Fibroblast of lung (primary cell): ENCODE data around the gene CUBN. TPM values are rescaled to one million over a fixed set of nuclear protein-coding genes. Genes with fewer than 3 reads are reported as not detected.
A peak's percentile ranks its signal among the peaks of the same experiment; 100 is the strongest.

Experiments used
- DNase-seq, 2 donors: peaks; one replicate each; pipeline versions ENCODE4 v3.0.0 to v3.0.0-alpha.2; 2010; ENCODE audit warnings: low read depth in 2 of 2
- H2AFZ ChIP-seq: 2 replicates; pipeline ENCODE4 v1.5.1; 2012; ENCODE audit warnings: low read length, control low read depth, inconsistent platforms
- H3K27ac ChIP-seq: 2 replicates; pipeline ENCODE4 v1.5.1; 2011; ENCODE audit warnings: low read length, control low read depth; ENCODE audit not compliant: insufficient read depth
- H3K27me3 ChIP-seq: 2 replicates; pipeline ENCODE4 v1.5.1; 2011; ENCODE audit warnings: mild to moderate bottlenecking, low read length; ENCODE audit not compliant: control insufficient read depth, insufficient read depth
- H3K36me3 ChIP-seq: 2 replicates; pipeline ENCODE4 v1.5.1; 2011; ENCODE audit warnings: low read length; ENCODE audit not compliant: control insufficient read depth, insufficient read depth
- H3K4me1 ChIP-seq: 2 replicates; pipeline ENCODE4 v1.5.1; 2011; ENCODE audit warnings: low read length; ENCODE audit not compliant: control insufficient read depth, insufficient read depth; ENCODE audit errors: extremely low read depth
- H3K4me2 ChIP-seq: 2 replicates; pipeline ENCODE4 v1.5.1; 2011; ENCODE audit warnings: low read length, control low read depth; ENCODE audit not compliant: insufficient read depth; ENCODE audit errors: extremely low read depth
- H3K4me3 ChIP-seq, 4 experiments: fragments of 200-600 bp in 1 of 4; sonication (generic) in 1 of 4; replicated peaks in 1 of 4; 2 replicates each; pipeline ENCODE4 v1.5.1; 2011 to 2016; ENCODE audit warnings: low read length in 4 of 4, low read depth in 3 of 4, mild to moderate bottlenecking in 3 of 4, control low read depth in 2 of 4, inconsistent platforms in 1 of 4, mixed read lengths in 1 of 4; ENCODE audit not compliant: insufficient read depth in 1 of 4; ENCODE audit errors: control extremely low read depth in 1 of 4
- H3K79me2 ChIP-seq: 2 replicates; pipeline ENCODE4 v1.5.1; 2012; ENCODE audit warnings: mild to moderate bottlenecking, low read length, inconsistent platforms; ENCODE audit not compliant: control insufficient read depth, insufficient read depth
- H3K9ac ChIP-seq: 2 replicates; pipeline ENCODE4 v1.5.1; 2011; ENCODE audit warnings: mild to moderate bottlenecking, low read length, control low read depth; ENCODE audit not compliant: insufficient read depth
- H3K9me3 ChIP-seq: 2 replicates; pipeline ENCODE4 v1.5.1; 2012; ENCODE audit warnings: low read depth, low read length; ENCODE audit not compliant: control insufficient read depth, insufficient read depth
- H4K20me1 ChIP-seq: 2 replicates; pipeline ENCODE4 v1.5.1; 2011; ENCODE audit warnings: low read length; ENCODE audit not compliant: control insufficient read depth, insufficient read depth; ENCODE audit errors: extremely low read depth
- CTCF ChIP-seq, 2 donors: IDR thresholded peaks in 1 of 2; conservative IDR thresholded peaks in 1 of 2; 1 replicate in 1 of 2; 2 replicates in 1 of 2; pipeline ENCODE4 v1.5.1; 2011 to 2012; ENCODE audit warnings: low read length in 2 of 2, control low read depth in 1 of 2, inconsistent platforms in 1 of 2, low read depth in 1 of 2, mild to moderate bottlenecking in 1 of 2
- EZH2 ChIP-seq: IDR thresholded peaks from 2 replicates; pipeline ENCODE4 v1.5.1; 2012; ENCODE audit warnings: low read length, control low read depth, mild to moderate bottlenecking; ENCODE audit errors: missing control alignments
- polyA plus RNA-seq, 2 donors: library from polyadenylated mRNA; depleted of rRNA in 1 of 2; stranded (reverse) in 1 of 2; unstranded in 1 of 2; fragments of >200 nt; gene quantifications; 2 replicates each; pipeline ENCODE4 v1.2.1, GENCODE V29; 2011 to 2012; ENCODE audit warnings: missing spikeins in 1 of 2
- total RNA-seq: library from RNA; depleted of rRNA; stranded (reverse); fragments of >200 nt; gene quantifications from 2 replicates; pipeline ENCODE4 v1.2.1, GENCODE V29; 2014

CUBN gene
- total and polyA plus RNA-seq, 2 donors (not counting 1 experiment from before 2014, with no cell fraction given) = 1.3 to 1.5 TPM

DNA sequence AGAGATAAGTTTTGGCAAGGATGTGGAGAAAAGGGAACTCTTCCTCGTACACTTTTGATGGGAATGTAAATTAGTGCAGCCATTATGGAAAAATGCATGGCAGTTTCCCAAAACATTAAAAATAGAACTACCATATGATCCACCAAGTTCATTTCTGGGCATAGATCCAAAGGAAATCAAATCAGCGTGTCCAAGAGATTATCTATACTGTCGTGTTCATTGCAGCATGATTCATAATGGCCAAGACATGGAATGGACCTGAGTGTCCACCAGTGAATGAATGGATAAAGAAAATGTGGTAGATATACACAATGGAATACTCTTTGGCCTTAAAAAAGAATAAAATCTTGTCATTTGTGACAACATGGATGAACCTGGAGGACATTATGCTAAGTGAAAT lies 242.0 kb downstream of the CUBN start:
- no peaks in the 10 kb centered on the region for H4K20me1 ChIP-seq
- no peak overlapping the region for H2AFZ ChIP-seq
- DNase-seq = peak; percentile 81 to 85
- H3K4me3 ChIP-seq = no peak overlapping the region
- no peaks in the 10 kb centered on the region for H3K4me1 ChIP-seq
- H3K4me2 ChIP-seq = peak overlapping the region; percentile 23
- no peak overlapping the region for H3K27ac ChIP-seq
- no peaks in the 10 kb centered on the region for H3K9me3 ChIP-seq
- no peak overlapping the region for H3K9ac ChIP-seq
- no peaks in the 10 kb centered on the region for H3K79me2 ChIP-seq
- H3K27me3 ChIP-seq = no peaks in the 10 kb centered on the region
- TF ChIP-seq EZH2 (no peak), CTCF (conservative IDR thresholded peaks at IDR 0.05 in 1 of 2, IDR thresholded peaks at IDR 0.05 in 1 of 2; ENCODE audit: low read depth in 1 of 2, low read length in 2 of 2) (no peak)
- no peaks in the 10 kb centered on the region for H3K36me3 ChIP-seq

DNA sequence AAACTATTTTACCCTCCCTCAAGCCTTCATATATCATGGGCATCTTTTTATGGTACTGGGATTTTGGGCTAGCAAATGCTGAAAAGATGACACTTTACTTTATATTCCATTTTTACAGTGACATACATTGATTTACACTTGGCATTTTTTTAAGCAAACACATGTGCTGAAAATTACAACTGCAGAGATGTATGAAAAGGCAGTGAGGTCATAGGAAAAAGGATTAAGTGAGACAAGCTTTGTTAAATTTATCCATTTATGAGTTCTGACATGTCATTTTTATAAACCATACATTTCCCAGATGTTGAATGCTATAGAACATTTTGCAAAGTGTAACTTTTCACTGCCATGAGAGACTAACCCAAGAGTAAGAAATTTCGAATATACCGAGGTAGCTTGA lies 243.6 kb downstream of the CUBN start:
- H3K27me3 ChIP-seq = no peaks in the 10 kb centered on the region
- no peaks in the 10 kb centered on the region for H4K20me1 ChIP-seq
- no peaks in the 10 kb centered on the region for H3K9me3 ChIP-seq
- no peak overlapping the region for H3K9ac ChIP-seq
- H2AFZ ChIP-seq = no peak overlapping the region
- TF ChIP-seq CTCF (conservative IDR thresholded peaks at IDR 0.05 in 1 of 2, IDR thresholded peaks at IDR 0.05 in 1 of 2; ENCODE audit: low read depth in 1 of 2, low read length in 2 of 2) = no peak
- no peak for TF ChIP-seq EZH2
- H3K4me2 ChIP-seq = no peak overlapping the region
- no peaks in the 10 kb centered on the region for H3K36me3 ChIP-seq
- H3K4me3 ChIP-seq = no peak overlapping the region
- no peak overlapping the region for H3K27ac ChIP-seq
- H3K4me1 ChIP-seq = no peaks in the 10 kb centered on the region
- no peaks in the 10 kb centered on the region for H3K79me2 ChIP-seq
- DNase-seq = no peak

DNA sequence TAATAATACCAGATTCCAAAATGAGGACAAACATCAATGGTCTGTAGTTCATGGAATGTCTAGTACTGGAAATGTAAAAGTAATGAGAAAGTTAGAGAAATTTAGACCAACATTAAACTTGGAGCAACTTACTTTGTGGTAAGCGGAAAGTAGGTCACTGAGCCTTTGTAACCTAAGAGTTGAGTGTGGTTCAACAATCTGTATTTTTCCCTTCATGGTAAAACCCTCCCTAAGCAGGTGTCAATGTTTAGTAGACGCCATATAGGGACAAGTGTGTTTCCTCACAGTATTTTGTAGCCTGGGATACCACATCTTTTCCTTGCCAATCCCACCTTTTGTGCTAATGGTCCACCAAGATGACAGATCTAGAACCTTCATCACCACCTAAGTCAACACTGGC lies 245.1 kb downstream of the CUBN start:
- Histone ChIP-seq H4K20me1 (no peaks in the 10 kb centered on the region), H3K4me3 (no peak overlapping the region), H3K9me3 (no peaks in the 10 kb centered on the region), H2AFZ (no peak overlapping the region), H3K9ac (no peak overlapping the region), H3K27me3 (no peaks in the 10 kb centered on the region), H3K4me1 (no peaks in the 10 kb centered on the region), H3K79me2 (no peaks in the 10 kb centered on the region), H3K4me2 (no peak overlapping the region), H3K36me3 (no peaks in the 10 kb centered on the region), H3K27ac (no peak overlapping the region)
- DNase-seq = no peak
- TF ChIP-seq CTCF (conservative IDR thresholded peaks at IDR 0.05 in 1 of 2, IDR thresholded peaks at IDR 0.05 in 1 of 2; ENCODE audit: low read depth in 1 of 2, low read length in 2 of 2) = no peak
- TF ChIP-seq EZH2 = no peak
